ENCODE results near the gene LY9.

The LY9 gene, protein sequence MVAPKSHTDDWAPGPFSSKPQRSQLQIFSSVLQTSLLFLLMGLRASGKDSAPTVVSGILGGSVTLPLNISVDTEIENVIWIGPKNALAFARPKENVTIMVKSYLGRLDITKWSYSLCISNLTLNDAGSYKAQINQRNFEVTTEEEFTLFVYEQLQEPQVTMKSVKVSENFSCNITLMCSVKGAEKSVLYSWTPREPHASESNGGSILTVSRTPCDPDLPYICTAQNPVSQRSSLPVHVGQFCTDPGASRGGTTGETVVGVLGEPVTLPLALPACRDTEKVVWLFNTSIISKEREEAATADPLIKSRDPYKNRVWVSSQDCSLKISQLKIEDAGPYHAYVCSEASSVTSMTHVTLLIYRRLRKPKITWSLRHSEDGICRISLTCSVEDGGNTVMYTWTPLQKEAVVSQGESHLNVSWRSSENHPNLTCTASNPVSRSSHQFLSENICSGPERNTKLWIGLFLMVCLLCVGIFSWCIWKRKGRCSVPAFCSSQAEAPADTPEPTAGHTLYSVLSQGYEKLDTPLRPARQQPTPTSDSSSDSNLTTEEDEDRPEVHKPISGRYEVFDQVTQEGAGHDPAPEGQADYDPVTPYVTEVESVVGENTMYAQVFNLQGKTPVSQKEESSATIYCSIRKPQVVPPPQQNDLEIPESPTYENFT

GRCh38 chr1:160795951-160796383, at the start of gene LY9:
TSS of gene LY9 (plus strand) at chr1:160796174. CDS start at chr1:160796188, 14 bp downstream.
- DNase-seq: no peak

DNA sequence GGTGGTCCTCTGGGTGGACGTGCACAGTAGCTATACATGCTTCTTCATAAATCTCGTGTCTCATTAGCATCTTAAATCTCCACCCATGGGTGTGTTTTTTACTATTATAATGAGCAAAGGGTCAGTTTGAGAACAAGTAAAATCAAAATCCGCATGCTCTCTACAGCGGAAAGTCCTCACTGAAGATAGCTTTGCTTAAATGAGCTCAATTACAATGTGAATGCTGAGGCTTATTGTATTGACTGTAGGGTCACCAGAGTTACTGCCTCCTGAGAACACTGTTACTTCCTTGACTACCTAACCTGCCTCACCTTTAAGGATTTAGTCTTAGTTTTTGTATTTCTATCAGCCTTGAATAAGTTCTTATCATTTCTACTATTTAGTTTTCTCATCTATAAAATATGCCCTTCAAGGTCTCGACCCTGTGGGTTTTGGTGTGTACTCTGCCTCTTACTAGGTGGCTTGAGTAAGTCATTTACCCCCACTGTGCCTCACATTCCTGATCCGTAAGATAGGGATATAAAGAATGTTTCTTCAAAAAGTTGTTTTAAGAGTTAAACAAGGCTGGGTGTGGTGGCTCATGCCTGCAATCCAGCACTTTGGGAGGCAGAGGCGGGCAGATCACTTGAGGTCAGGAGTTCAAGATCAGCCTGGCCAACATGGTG, 49.0 kb upstream of the LY9 start:
- no peak for DNase-seq

GRCh38 chr1:160747717-160748116, 48.3 kb upstream of the LY9 start:
- DNase-seq: no peak

GRCh38 chr1:160748181-160748877, 47.6 kb upstream of the LY9 start:
- no peak for DNase-seq

- DNase-seq: no peak
Measured at GRCh38 chr1:160748878-160749269, 47.1 kb upstream of the LY9 start.

DNA sequence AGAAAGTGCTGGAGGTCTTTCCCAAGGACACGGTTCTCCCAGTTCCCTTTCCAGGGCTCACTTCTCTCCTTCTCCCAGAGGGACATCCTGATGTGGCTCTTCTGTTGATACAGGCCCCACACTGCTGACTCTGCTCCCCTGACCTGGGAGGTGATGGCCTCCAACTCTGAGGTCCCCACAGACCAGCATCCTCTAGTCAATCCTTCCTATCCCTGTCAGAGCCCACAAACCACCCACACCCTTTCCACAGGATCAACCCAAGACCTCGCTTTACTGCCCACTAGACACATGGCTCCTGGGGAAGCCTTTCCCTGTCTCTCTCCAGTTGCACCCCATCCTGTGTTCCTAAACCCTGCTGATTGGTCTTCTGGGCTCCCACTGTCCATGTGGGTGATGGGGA, 45.4 kb upstream of the LY9 start:
- DNase-seq: no peak

GRCh38 chr1:160752406-160752805, 43.6 kb upstream of the LY9 start:
- no peak for DNase-seq

DNA sequence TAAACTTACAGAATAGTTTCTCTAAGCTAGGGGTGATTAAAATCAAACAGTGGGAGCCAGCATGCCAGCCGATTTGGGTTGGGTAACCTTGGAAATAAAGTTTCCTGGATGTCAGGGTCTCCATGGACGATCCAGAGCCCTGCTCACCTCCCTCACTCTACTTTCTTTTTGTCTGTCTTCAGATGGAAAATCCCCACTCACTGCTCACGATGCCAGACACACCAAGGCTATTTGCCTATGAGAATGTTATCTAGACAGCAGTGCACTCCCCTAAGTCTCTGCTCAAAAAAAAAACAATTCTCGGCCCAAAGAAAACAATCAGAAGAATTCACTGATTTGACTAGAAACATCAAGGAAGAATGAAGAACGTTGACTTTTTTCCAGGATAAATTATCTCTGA, 43.0 kb upstream of the LY9 start:
- no peak for DNase-seq

DNA sequence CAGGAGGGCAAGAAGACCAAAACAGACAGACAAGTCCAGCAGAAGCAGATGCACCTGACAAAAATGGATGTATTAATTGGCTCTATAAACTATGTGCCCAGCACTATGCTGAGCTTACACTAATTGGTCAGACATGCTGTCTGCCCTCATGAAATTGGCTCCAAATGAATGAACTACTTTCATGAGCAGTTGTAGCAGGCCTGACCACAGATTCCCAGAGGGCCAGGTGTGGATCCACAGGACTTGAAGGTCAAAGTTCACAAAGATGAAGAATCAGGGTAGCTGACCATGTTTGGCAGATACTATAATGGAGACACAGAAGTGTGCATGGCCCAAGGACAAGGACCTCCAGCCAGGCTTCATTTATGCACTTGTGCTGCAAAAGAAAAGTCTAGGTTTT, 42.4 kb upstream of the LY9 start:
- DNase-seq: no peak

DNA sequence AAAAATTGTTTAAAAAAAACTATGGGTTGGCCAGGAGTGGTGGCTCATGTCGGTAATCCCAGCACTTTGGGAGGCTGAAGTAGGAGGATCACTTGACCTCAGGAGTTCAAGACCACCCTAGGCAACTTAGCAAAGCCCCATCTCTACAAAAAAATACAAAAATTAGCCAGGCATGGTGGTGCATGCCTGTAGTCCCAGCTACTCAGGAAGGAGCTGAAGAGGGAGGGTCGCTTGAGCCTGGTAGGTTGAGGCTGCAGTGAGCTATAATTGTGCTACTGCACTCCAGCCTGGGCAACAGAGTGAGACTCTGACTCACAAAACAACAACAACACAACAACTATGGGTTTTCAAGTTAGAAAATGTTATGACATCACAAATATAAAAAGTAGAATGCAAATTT, 40.5 kb upstream of the LY9 start:
- DNase-seq: no peak

- DNase-seq: no peak
Measured at GRCh38 chr1:160755911-160756848, 39.8 kb upstream of the LY9 start.

- no peak for DNase-seq
Measured at GRCh38 chr1:160756849-160757201, 39.1 kb upstream of the LY9 start.

DNA sequence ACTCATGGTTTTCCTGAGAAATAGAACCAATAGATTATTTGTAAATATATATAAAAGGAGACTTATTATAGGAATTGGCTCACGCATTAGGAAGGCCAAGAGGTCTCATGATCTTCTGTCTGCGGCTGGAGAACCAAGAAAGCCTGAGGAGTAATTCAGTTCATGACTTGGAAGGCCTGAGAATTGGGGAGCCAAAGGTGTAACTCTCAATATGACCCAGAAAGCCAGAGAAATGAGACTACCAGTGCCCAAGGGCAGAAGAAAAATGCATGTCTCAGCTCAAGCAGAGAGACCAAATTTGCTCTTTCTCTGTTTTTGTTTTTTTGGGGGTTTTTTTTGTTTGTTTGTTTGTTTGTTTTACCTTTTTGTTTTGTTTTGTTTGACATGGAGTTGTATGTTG, 37.5 kb upstream of the LY9 start:
- DNase-seq: no peak

GRCh38 chr1:160759740-160760139, 36.2 kb upstream of the LY9 start:
- no peak for DNase-seq

GRCh38 chr1:160761046-160761445, 34.9 kb upstream of the LY9 start:
- no peak for DNase-seq

DNA sequence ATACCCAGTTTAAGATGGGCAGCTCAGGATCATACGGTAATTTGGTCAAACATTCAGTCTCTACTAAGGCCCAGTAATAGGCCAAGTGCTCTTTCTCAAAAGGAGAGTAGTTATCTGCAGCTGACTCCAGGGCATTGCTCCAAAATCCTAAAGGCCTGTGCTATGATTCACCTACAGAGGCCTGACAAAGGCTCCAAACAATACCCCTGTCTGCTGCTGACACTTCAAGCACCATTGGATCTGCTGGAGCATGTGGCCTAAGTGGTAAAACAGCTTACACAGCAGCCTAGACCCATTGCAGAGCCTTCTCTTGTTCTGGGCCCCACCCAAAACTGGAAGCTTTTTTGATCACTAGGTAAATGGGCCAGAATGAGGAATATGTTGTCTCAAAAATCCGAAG, 34.1 kb upstream of the LY9 start:
- DNase-seq: no peak

DNA sequence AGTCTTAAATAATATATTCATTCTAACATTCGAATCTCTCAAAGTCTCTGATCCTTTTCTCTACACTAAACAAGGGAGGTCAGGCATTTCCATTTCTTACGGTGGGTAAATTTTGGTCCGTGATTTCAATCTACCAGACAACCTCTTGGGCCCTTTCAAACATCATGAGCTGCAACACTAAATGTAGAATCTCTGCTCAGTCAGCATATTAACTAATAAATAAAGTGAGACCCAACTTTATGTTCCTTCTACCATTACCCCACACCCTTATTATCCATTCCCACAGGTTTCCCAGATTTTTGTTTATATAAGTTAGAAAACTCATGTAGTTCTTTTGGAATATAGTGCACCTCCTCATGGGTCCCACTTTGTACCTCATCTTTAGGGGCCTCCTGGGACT, 32.0 kb upstream of the LY9 start:
- no peak for DNase-seq

- DNase-seq: no peak
Measured at GRCh38 chr1:160767395-160768294, 28.3 kb upstream of the LY9 start.

DNA sequence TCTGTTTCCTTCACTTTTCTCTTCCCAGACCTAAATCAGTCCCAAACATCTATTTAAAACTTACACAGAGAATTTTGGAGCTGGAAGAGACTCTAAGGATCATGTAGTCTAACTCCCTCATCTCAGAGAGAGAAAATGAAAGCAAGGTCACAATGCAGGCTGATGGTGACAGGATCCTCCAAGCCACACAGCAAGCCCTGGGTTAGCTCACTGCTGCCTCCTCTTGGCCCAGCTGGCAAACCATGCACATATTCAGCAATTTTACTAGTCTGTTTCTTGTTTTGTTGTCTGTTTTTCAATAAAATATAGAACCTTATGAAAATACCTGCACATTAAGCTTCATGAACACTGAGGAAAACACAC, 27.7 kb upstream of the LY9 start:
- no peak for DNase-seq

- no peak for DNase-seq
Measured at GRCh38 chr1:160772331-160772730, 23.6 kb upstream of the LY9 start.

GRCh38 chr1:160773093-160773492, 22.9 kb upstream of the LY9 start:
- no peak for DNase-seq
